HepG2 (cell line): Measurements from ENCODE around the gene GATA5. TPM values are rescaled to one million over a fixed set of nuclear protein-coding genes. Genes with fewer than 3 reads are reported as not detected.

Source experiments
- ARNT2 ChIP-seq: sonication (generic); formaldehyde crosslinking; IDR thresholded peaks from 2 replicates; pipeline ENCODE4 v1.8.0; 2022; ENCODE audit warnings: mild to moderate bottlenecking, low read depth, missing genetic modification reagents, moderate library complexity
- FOXK1 ChIP-seq: sonication (generic); formaldehyde crosslinking; IDR thresholded peaks from 2 replicates; pipeline ENCODE4 v1.4.0; 2020; ENCODE audit warnings: low read depth, missing genetic modification reagents, borderline replicate concordance
- HMGXB3 ChIP-seq: sonication (generic); formaldehyde crosslinking; IDR thresholded peaks from 2 replicates; pipeline ENCODE4 v1.4.0; 2020; ENCODE audit warnings: missing genetic modification reagents, borderline replicate concordance
- SMAD3 ChIP-seq: sonication (generic); formaldehyde crosslinking; IDR thresholded peaks from 2 replicates; pipeline ENCODE4 v1.4.0; 2020; ENCODE audit warnings: missing genetic modification reagents
- SRSF1 ChIP-seq: fragments of 200-400 bp; formaldehyde crosslinking; optimal IDR thresholded peaks from 2 replicates; pipeline ENCODE3; 2017; ENCODE audit warnings: mild to moderate bottlenecking, low read depth, low read length, moderate library complexity
- TGIF2 ChIP-seq: IDR thresholded peaks from 2 replicates; pipeline ENCODE4 v1.6.1; 2016; ENCODE audit warnings: control low read depth, missing compliant biosample characterization
- ZBTB38 ChIP-seq: sonication (generic); formaldehyde crosslinking; IDR thresholded peaks from 2 replicates; pipeline ENCODE4 v1.5.1; 2020; ENCODE audit warnings: mild to moderate bottlenecking, missing genetic modification reagents
- ZHX1 ChIP-seq: sonication (generic); formaldehyde crosslinking; IDR thresholded peaks from 2 replicates; pipeline ENCODE4 v1.8.1; 2022; ENCODE audit warnings: low read depth, mild to moderate bottlenecking, missing genetic modification reagents
- ZNF136 ChIP-seq: sonication (generic); formaldehyde crosslinking; IDR thresholded peaks from 2 replicates; pipeline ENCODE4 v1.8.1; 2022; ENCODE audit warnings: low read depth, mild to moderate bottlenecking, moderate library complexity, missing genetic modification reagents
- ZNF296 ChIP-seq: sonication (generic); formaldehyde crosslinking; conservative IDR thresholded peaks from 2 replicates; pipeline ENCODE4 v1.5.0; 2020; ENCODE audit warnings: mild to moderate bottlenecking, missing genetic modification reagents
- ZNF616 ChIP-seq: sonication (generic); formaldehyde crosslinking; IDR thresholded peaks from 2 replicates; pipeline ENCODE4 v1.5.0; 2020; ENCODE audit warnings: low read depth, mild to moderate bottlenecking, missing genetic modification reagents
- ZNF619 ChIP-seq: sonication (generic); formaldehyde crosslinking; IDR thresholded peaks from 2 replicates; pipeline ENCODE4 v1.4.0; 2020; ENCODE audit warnings: mild to moderate bottlenecking, missing genetic modification reagents
- ZNF891 ChIP-seq: sonication (generic); formaldehyde crosslinking; IDR thresholded peaks from 2 replicates; pipeline ENCODE4 v1.5.0; 2020; ENCODE audit warnings: mild to moderate bottlenecking, missing genetic modification reagents
- ZSCAN25 ChIP-seq: sonication (generic); formaldehyde crosslinking; IDR thresholded peaks from 2 replicates; pipeline ENCODE4 v1.8.0; 2022; ENCODE audit warnings: mild to moderate bottlenecking, missing genetic modification reagents
- polyA plus RNA-seq, 8 experiments: library from polyadenylated mRNA; depleted of rRNA in 3 of 8; stranded (reverse) in 7 of 8; unstranded in 1 of 8; fragments of >200 nt; fragmentation: Illumina TruSeq in 4 of 8; extraction: Trizol in 4 of 8; gene quantifications; 2 replicates each; pipeline versions ENCODE4 v1.2.1 to v1.2.3, GENCODE V29; 2011 to 2016; ENCODE audit warnings: low read depth in 4 of 8, missing spikeins in 1 of 8, mixed read lengths in 1 of 8; ENCODE audit not compliant: insufficient read depth in 1 of 8
- total RNA-seq, 5 experiments: library from RNA; depleted of rRNA; stranded (reverse); fragments of >200 nt; fragmentation: Illumina TruSeq; extraction: Trizol; gene quantifications; 2 replicates each; pipeline ENCODE4 v1.2.3, GENCODE V29; 2016; ENCODE audit warnings: low read depth in 1 of 5
- TF ChIP-seq, protein P1 (sequence below), 2 experiments: sonication (generic) in 1 of 2; formaldehyde crosslinking in 1 of 2; IDR thresholded peaks; 2 replicates each; pipeline versions ENCODE4 v1.4.0 to v1.6.1; 2018 to 2020; ENCODE audit warnings: missing genetic modification reagents in 2 of 2, borderline replicate concordance in 1 of 2, low read depth in 1 of 2, mild to moderate bottlenecking in 1 of 2, missing biosample characterization in 1 of 2
- TF ChIP-seq, protein P2 (sequence below): sonication (generic); formaldehyde crosslinking; IDR thresholded peaks from 2 replicates; pipeline ENCODE4 v1.4.0; 2020; ENCODE audit warnings: missing genetic modification reagents, borderline replicate concordance

The GATA5 gene
- total and polyA plus RNA-seq, 2 of the 13 experiments (the other 11 are each of a cell fraction or from before 2014, with no cell fraction given) = 0.12 to 0.20 TPM

DNA sequence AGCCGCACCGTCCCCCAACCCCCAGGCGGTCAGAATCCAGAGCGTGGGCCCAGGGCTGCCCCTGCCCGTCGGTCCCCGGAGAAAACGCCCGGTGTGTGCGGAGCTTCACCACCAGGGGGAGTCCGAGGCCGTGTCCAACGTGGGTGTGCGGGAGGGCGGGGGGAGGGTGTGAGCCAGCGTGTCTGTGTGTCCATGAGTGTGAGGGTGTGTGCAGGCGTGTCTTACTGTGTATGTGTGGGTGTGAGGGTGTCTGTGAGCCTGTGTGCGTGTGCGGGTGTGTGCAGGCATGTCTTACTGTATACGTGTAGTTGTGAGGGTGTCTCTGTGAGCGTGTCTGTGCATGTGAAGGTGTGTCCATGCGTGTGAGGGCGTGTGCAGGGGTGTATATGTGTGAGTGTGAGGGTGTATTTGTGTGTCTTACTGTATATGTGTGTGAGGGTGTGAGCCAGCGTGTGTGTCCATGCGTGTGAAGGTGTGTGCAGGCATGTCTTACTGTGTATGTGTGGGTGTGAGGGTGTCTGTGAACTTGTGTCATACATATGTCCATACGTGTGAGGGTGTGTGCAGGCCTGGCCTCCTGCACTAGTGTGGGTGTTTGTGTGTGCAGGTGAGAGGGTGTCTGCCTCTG is 24.6 kb upstream of the GATA5 start (continued):
- TF ChIP-seq, protein P1, sequence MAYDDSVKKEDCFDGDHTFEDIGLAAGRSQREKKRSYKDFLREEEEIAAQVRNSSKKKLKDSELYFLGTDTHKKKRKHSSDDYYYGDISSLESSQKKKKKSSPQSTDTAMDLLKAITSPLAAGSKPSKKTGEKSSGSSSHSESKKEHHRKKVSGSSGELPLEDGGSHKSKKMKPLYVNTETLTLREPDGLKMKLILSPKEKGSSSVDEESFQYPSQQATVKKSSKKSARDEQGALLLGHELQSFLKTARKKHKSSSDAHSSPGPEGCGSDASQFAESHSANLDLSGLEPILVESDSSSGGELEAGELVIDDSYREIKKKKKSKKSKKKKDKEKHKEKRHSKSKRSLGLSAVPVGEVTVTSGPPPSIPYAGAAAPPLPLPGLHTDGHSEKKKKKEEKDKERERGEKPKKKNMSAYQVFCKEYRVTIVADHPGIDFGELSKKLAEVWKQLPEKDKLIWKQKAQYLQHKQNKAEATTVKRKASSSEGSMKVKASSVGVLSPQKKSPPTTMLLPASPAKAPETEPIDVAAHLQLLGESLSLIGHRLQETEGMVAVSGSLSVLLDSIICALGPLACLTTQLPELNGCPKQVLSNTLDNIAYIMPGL (CRISPR knock-in tag; IDR thresholded peaks at IDR 0.05; ENCODE audit: borderline replicate concordance in 1 of 2, low read depth in 1 of 2) = peak; percentile 37 to 69; a peak in 2 of 4 replicates
- TF ChIP-seq, protein P2, sequence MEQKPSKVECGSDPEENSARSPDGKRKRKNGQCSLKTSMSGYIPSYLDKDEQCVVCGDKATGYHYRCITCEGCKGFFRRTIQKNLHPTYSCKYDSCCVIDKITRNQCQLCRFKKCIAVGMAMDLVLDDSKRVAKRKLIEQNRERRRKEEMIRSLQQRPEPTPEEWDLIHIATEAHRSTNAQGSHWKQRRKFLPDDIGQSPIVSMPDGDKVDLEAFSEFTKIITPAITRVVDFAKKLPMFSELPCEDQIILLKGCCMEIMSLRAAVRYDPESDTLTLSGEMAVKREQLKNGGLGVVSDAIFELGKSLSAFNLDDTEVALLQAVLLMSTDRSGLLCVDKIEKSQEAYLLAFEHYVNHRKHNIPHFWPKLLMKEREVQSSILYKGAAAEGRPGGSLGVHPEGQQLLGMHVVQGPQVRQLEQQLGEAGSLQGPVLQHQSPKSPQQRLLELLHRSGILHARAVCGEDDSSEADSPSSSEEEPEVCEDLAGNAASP (CRISPR knock-in tag) = peak; percentile 58
- TF ChIP-seq HMGXB3 (CRISPR knock-in tag) (no peak), ZNF619 (CRISPR knock-in tag) (peak; percentile 98), ZHX1 (CRISPR knock-in tag) (0 out of 2 replicates have a peak, but pooled peaks have one; percentile 29), ZNF616 (CRISPR knock-in tag) (0 out of 2 replicates have a peak, but pooled peaks have one; percentile 49), ZNF891 (CRISPR knock-in tag) (peak; percentile 82), SRSF1 (peak; percentile 64), ARNT2 (CRISPR knock-in tag) (peak; percentile 43; the same call in 1 of the 2 replicates), TGIF2 (CRISPR knock-in tag) (no peak), ZNF296 (CRISPR knock-in tag) (peak; percentile 78; the same call in 1 of the 2 replicates), ZNF136 (no peak), FOXK1 (CRISPR knock-in tag) (peak; percentile 30; the same call in 1 of the 2 replicates), ZBTB38 (CRISPR knock-in tag) (peak; percentile 65), SMAD3 (no peak), ZSCAN25 (CRISPR knock-in tag) (peak; percentile 37; the same call in 1 of the 2 replicates)
